GM20431 (cell line): ENCODE measurements around the gene DBX1.

ENCODE experiments used
- in situ Hi-C: fragments of 300-500 bp; cut with MseI, MboI; formaldehyde crosslinking; loops from one replicate; pipeline ENCODE4 v1.15.0; 2020; ENCODE audit warnings: low sequenced_read_pairs; ENCODE audit not compliant: unreplicated experiment

Gene DBX1

DNA sequence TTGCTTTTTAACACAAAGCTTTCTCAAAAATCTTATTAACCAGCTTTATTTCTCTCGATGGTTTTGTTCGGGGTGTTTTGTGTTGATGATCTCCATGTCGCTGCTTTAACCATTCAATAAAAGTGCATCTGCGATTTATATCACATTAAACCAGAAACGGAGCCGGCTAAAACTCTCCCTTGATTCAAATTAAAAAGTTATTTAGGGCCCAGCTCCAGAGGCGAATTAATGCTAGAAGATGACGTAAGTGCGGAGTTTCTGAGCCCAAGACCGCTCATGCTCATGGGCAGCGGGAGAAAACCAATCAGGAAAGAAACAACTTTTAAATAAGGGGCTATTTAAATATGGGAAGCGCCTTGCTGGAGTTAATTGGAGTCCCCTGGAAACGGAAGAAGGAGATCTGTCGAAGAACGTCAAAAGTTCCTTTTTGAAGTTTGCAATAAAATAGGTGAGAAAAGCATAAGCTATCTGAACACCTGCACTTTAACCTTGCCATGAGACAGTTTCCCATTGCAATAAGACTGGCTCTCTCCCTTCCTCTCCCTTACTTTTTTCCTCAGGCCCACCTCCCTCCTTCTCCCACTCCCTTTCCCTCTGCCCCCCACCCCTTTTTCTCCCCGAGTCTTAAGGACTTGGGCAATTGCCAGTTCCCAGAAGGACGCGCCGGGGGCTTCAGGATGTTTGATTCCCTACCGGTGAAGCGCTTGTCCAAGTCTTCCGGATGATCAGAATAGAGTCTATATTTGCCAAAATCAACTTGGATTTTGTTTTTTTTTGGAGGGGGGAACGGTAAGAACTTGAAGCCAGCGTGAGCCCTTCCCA lies 1.9 kb upstream of the DBX1 start:
- in situ Hi-C loops: no loop called here

DNA sequence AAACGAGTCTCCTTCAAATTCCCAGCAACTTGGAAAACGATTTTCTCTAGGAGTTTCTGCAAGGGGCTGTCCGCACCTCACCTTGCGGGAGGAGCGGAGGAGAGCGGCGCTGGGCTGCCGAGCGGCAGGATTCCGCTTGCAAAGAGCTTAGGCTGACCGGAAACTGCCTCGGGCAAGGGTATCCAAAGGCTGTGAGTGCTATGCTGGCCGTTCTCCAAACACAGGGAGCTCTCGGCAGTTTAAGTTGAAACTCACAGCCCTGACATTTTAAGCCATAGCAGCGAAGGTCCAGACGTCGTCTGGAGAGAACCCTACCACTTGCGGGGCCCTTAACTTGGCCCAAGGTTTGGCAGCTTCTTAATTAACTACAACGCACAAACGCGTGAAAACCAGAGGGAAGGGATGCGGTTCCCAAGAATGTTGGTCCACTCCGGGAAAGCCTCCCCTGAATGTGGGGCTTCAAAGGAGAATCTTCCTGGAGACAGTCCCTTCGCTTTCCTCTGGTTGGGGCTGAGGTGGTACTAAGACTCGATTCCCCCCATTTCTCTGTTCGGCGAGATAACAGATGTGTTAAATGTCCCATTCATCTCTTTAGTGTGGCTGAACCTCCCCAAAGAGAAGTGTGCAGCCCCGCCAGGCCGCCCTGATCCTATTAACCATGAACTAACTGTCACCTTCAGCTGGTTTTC lies 1.1 kb upstream of the DBX1 start:
- in situ Hi-C loops: no loop called here

DNA sequence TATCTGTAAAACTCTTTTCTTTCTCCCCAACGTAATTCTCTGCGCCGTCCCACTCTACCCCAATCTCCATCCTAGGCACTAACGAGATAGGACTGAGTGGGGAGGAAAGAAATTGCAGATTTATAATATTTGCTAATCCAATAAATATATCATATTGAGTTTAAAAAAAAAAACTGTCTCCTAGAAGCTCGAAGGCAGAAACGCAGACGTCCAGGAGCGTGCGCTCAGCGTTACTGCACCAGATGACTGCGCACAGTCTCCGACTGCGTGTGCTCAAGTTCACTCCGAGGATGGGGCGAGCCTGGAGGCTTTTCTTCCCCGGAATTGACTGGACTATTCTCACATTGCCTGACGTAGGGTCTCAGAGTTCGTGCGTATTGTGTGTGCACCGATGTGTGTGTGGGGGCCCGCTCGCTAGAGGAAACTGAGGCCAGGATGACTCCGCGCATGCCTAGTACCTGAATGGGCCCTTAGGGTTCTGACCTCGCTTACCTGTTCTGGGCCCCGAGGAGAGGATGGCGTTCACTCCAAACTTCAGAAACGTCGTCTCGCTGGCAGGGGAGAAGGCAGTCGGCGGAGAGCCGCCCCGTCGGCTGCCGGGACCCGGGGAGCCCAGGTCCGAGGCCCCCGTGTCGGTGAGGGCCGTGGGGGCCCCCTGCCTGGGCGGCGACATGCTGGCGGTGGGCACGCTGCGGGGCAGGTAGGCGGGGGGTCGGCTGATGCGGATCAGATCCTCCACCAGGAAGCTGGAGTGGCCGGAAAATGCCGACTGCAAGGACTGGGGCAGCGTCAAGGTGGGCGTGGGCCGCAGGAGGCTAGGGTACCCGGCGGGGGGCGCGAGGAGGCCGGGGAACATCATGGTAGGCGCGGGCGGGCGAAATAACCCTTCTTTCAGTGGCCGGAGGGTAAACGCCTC lies 551 bp downstream of the DBX1 start:
- in situ Hi-C loops: no loop called here

DNA sequence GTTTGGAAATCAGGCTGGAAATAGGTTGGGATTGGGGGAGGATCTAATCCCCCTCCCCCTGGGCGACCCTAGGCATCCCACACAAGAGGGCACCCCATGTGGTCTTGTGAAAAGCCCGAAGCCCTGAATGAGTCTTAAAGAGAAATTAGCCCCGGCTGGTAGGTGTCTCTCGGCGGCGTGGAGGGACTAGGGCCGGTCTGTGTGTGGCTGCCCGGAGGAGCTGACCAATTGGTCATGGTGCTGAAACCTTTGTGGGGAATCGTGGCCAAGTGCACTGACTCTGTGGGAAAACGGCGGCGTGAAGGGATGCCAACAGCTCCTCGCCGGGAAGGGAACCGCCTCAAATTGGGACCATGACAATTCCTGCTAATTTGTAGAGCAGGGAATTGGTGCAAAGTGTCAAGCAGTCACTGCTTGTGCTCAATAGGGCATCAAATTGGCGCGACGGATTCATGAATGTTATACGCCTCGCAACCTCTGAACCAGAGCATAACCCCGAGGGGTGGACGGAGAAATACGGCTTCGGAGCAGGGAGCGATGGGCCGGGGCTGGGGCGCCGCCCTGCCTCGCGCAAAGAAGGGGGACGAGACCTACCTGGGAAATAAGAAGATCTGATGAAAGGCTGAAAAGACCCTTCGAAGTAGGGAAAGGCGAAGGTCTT lies 1.5 kb downstream of the DBX1 start:
- in situ Hi-C loops: no loop called here

DNA sequence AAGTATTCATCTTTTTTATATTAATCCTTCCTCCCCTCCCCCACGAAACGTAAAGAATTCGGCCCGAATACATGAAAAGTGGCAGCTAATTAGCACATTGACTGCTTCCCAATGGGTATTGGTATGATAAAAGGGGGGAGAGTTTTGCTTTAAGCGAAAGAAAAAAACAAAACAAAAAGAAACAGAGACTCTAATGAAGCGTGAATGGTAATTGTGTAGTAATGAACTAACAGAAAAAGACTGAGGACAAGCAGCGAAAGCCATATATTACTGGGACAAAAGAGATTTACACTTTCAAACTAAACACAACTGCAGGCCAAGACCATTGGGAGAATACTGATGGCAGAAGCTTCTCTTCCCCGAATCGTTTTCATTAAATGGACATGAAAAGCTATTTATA lies 2.5 kb downstream of the DBX1 start:
- in situ Hi-C loops: no loop called here

DNA sequence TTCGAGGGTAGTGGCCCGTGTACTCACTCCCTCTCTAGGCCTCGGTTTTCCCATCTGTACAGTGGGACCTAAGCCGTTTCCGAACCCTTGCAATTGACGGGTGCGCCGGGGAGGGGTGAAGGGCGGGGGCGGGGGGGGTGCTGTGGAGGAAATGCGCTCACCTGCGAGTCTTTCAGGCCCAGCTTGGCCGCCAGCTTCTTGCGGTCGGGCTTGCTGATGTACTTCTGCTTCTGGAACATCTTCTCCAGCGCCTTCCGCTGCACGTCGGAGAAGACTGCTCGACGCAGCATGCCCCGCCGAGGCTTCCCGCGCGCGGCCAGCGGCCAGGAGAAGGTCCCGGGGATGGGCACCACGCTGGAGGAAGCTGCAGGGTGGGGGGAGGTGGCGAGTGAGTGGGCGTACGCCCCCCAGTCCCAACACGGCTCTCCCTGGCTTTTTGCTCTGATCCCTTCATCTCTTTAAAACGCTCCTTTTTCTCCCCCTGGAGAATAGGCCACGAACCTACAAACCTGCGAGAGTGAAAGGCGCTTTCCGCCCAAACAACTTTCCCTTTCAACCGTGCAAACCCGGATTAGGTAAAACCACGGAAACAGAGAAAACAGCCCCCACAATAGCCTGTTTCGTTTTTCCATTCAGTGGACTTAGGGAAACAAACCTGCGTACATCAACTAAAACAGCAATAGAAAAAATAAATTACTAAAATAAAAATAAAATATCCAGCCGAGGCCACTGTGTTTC lies 3.2 kb downstream of the DBX1 start:
- in situ Hi-C loops: no loop called here

DNA sequence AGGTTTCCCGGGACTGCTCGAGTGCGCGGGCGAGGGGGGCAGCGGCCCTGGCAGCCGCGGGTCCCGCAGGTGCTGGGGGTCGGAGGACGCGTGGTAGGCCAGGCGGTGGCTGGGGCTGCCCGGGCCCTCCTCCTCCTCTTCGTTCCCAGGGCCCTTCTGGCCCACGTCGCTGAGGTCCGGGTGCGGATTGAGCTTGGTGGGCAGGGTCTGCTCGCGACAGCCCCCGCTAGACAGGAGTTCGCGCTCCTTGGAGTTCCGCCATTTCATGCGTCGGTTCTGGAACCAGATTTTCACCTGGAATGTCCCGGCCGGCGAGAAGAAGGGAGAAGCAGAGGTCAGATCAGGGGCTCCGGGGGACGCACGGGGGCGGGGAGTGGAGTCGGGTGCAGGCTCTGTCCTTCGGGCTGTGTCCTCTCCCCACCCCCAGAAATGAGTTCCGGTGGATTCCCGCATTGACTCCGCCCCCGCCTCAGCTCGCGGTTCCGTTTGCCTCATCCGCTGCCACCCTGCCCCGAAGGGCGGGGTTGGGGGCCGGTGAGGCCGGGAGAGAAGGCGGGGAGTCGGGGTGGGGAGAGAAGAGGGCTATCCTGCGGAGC lies 3.9 kb downstream of the DBX1 start:
- in situ Hi-C loops: no loop called here

DNA sequence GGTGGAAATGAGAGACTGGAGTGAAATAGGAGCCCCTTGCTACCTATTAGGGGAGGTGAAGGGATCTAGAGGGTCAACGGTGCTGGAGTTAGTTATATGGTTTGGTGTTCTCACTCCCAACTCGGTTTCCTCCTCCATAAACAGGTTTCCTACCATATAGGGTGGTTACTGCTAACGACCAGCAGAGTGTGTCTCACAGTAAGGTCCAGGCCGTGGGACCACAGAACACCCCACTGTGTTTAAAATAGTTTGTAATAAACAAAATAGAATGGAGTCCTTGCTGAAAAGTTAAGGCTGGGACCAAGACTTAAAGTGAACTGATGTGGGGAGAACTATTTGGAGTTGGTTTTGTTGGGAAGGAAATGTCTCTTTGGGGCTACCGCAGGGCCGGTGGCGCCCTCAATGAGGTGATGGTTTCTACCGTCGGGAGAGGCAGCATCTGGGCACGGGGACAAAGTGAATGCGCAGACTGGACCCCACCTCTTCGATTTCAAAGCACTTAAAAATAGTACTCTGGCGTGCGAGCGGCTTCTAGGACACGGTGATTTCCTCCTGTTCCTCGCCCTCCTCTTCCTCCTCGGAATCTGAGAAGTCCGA lies 4.5 kb downstream of the DBX1 start:
- in situ Hi-C loops: no loop called here

DNA sequence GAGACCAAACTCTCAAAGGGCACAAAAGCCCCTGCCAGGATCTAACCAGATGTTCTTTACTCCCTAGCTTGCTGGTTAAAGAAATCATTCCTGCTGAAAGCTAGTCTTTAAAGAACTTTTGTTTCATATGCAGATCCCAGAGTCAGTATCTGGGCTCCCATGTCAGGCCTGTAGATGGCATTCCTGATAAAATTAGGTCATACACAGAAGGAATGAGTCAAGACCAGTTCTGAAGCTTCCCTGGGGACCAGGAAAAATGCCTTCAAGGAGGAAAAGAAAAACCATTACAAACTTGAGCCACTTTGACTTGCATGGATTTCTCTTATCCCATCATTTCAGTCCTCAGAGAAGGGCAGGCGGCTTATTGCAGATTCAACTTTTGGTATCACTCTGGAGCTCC lies 5.9 kb downstream of the DBX1 start:
- in situ Hi-C loops: no loop called here

DNA sequence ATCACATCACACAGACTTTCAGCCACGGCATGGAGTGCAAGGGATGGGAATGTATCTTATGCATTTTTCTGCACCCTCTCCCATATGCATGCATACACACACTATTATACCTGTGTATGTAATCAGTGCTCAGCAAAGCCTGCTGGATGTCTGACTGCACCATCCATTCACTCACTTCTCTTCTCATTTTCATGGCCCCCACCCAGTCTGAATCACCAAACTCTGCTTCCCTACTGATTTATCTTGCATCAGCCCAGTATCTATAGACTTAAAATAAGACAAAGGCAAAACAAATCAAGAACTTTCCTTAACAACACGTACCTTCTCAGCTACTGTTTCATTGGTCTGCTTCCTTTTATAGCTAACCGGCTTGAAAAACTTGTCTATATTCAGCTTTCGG lies 21.6 kb downstream of the DBX1 start:
- in situ Hi-C loops: loop anchor here (10.0 kb wide), 1 partner anchor 216 kb away; no protein-coding TSS in a partner anchor

DNA sequence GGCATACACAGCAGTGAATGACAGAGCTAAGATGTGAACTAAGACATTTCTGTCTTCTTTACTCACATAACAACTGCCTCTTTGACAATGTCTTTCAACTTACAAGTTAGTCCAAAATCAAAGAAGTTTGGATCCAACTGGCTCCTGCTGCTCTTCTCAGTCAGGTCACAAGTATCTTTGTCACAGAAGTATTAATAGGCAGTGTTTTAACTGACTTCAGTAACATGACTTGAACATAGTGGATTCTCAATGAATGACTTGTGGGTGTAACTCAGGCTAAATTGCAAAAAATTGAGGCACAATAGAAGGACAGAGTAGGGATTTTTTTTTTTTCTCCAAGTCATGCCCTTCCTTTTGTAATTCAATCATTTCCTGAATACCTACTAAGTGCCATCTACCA lies 22.6 kb downstream of the DBX1 start:
- in situ Hi-C loops: loop anchor here (10.0 kb wide), 1 partner anchor 217 kb away; no protein-coding TSS in a partner anchor

DNA sequence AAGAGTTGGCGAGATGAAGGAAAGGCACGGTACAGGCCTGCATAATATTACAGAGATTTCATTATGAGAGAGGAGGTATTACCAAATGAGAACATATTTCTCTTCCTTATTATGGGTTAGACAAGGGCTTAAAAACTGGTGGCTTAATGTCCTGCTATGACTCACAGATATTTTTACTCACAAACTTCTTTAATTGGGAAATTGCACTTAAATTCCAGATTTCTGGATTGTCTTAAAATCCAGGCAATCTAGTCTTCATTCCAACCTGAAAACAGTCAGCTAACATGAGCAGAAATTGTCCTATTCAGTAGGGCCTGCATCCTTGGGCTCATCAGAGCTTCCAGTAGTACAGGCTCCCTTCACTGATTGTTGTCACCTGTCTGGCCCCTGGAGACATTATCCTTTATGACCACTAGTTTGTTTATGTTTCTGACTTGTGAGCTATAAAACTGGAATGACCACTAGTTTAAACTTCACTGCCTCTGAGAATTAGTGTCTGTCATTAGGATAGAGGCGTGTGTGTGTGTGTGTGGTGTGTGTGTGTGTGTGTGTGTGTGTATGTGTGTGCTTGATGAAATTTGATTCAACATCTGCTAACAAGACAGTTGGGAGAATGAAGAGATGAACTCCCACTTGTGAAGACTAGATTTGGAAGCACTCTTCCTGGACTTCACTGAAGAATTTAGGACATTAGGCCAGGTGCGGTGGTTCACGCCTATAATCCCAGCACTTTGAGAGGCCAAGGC lies 25.1 kb downstream of the DBX1 start:
- in situ Hi-C loops: loop anchor here (10.0 kb wide), 1 partner anchor 220 kb away; no protein-coding TSS in a partner anchor

DNA sequence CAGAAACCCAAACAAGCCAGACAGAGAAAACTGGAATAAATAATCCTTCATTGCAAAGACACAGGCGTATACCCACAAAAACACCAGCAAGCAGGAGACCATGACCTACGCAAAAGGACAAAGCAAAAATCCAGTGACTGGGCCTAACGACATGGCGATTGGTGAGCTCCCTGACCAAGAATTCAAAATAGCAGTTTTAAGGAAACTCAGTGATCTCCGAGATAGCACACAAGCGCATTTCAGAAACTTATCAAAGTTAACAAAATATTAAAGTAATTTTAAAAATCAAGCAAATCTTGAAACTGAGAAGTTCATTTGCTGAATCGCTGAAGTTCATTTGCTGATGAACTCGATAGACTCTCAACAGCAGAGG lies 27.6 kb downstream of the DBX1 start:
- in situ Hi-C loops: loop anchor here (10.0 kb wide), 1 partner anchor 222 kb away; no protein-coding TSS in a partner anchor

DNA sequence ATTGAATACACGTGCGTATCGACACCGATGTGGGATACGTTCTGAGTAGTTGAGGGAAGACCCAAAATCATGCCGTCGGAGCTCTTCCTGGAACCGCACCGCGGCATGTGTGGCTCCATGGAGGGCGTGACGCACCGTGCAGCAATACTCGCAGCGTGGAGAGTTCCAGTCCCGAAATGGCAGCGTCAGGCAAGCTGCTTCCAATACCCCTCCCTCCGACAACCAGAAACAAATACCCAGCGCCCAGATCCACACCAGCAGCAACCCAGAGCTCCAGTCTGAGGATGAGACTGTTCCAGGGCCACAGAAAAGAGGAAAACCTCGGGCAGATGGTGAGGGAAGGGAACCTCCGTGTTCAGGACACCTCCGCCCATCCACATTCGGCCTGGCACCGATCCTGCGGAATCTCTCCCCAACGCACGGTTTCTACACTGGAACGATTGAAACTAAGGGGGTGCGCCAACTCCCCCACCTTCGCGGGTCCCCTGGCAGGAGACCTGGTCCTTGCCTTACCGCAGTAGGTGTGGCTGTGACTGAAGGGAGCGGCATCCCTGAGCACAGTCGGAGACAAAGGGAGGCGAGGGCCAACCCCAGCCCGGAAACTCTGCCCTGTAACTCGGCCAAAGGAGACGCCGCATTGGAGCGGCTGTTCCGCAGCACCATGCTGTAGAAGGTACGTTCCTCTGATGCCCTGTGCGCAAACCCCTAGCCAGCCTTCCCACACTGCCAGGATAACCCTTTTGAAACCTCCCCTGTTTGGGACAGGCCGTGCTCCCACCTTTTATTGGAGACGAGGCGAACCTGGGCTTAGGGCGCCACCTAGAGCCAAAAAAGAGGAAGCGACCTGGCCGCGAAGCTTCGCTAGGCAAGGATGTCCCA lies 28.2 kb downstream of the DBX1 start:
- in situ Hi-C loops: loop anchor here (10.0 kb wide), 1 partner anchor 223 kb away; no protein-coding TSS in a partner anchor

DNA sequence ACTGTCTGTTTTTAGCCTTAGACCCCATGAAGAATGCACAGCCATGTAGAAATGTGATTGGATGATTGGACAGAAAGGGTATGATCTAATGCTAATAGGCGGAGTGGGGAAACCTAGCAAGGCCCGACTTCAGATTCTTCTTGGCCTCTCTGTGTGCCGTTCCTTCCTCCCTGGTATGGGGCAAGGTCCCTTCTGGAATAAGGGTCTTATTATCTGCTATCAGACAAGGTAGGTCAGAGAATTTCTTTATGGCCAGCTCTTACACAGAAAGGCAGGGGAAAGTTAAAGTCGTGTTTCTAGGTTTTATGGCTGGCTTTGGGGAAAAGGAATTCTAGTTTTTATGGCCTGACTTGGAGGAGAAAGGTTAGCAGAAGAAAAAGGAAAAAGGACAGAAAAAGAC lies 30.6 kb downstream of the DBX1 start:
- in situ Hi-C loops: loop anchor here (10.0 kb wide), 2 partner anchors 185 to 225 kb away; no protein-coding TSS in a partner anchor

DNA sequence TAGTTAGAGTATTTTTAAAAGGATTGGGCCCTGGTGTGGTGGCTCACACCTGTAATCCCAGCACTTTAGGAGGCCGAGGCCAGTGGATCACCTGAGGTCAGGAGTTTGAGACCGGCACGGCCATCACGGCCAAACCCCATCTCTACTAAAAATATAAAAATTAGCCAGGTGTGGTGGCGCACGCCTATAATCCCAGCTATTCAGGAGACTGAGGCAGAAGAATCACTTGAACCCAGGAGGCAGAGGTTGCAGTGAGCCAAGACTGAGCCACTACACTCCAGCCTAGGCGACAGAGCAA lies 31.8 kb downstream of the DBX1 start:
- in situ Hi-C loops: loop anchor here (10.0 kb wide), 1 partner anchor 184 kb away; no protein-coding TSS in a partner anchor
